Urinary bladder (tissue), 4 donors: ENCODE measurements around the gene NCR2. TPM values are rescaled to one million over a fixed set of nuclear protein-coding genes. Genes with fewer than 3 reads are reported as not detected.

Experiments used
- DNase-seq: peaks from one replicate; pipeline ENCODE4 v3.0.0-alpha.2; 2015; ENCODE audit errors: extremely low spot score
- H3K27ac ChIP-seq: one replicate; pipeline ENCODE4 v1.5.1; 2013; ENCODE audit warnings: low read depth, mild to moderate bottlenecking, moderate library complexity
- H3K36me3 ChIP-seq: one replicate; pipeline ENCODE4 v1.6.1; 2013; ENCODE audit warnings: mild to moderate bottlenecking, moderate library complexity; ENCODE audit not compliant: insufficient read depth
- H3K4me1 ChIP-seq: one replicate; pipeline ENCODE4 v1.6.1; 2013; ENCODE audit warnings: mild to moderate bottlenecking, moderate library complexity; ENCODE audit not compliant: insufficient read depth
- H3K4me3 ChIP-seq: one replicate; pipeline ENCODE4 v1.5.1; 2013; ENCODE audit warnings: low read depth, low read length
- WGBS: extraction: QIAGEN DNeasy Blood & Tissue Kit; methylation state at CpG from one replicate; pipeline ENCODE4 v1.1.7; 2013; 5-methylcytosine and 5-hydroxymethylcytosine counted together
- polyA plus RNA-seq: library from polyadenylated mRNA; stranded (reverse); fragments of 200-250 nt; gene quantifications from one replicate; pipeline ENCODE4 v1.2.3, GENCODE V29; 2013
- total RNA-seq: library from RNA; depleted of rRNA; stranded (reverse); fragments of >200 nt; gene quantifications from one replicate; pipeline ENCODE4 v1.2.3, GENCODE V29; 2014
- donor health status: healthy with polysubstance abuse.
- donor health status: healthy.

Gene NCR2
- total and polyA plus RNA-seq, 2 donors = not detected

GRCh38 chr6:41336824-41337223 is 1.4 kb downstream of the NCR2 start:
- DNase-seq = no peak
- no peaks in the 10 kb centered on the region for H3K36me3 ChIP-seq
- WGBS = 55% methylated on average over 1 of the region's 1 CpG
- no peak overlapping the region for H3K4me3 ChIP-seq
- H3K4me1 ChIP-seq = no peaks in the 10 kb centered on the region
- no peak overlapping the region for H3K27ac ChIP-seq

- Histone ChIP-seq H3K4me3 (no peak overlapping the region), H3K4me1 (no peaks in the 10 kb centered on the region), H3K27ac (no peak overlapping the region), H3K36me3 (no peaks in the 10 kb centered on the region)
- WGBS = 71% methylated on average over 4 of the region's 4 CpGs
- DNase-seq = no peak
Measured at GRCh38 chr6:41337709-41338108, 2.3 kb downstream of the NCR2 start.

- 54% methylated on average over 4 of the region's 4 CpGs for WGBS
- DNase-seq = no peak
- no peak overlapping the region for H3K4me3 ChIP-seq
- H3K4me1 ChIP-seq = no peaks in the 10 kb centered on the region
- H3K27ac ChIP-seq = no peak overlapping the region
- H3K36me3 ChIP-seq = no peaks in the 10 kb centered on the region
Measured at GRCh38 chr6:41338659-41339058, 3.3 kb downstream of the NCR2 start.

- no peaks in the 10 kb centered on the region for H3K4me1 ChIP-seq
- no peak overlapping the region for H3K4me3 ChIP-seq
- no peak for DNase-seq
- no peak overlapping the region for H3K27ac ChIP-seq
- H3K36me3 ChIP-seq = no peaks in the 10 kb centered on the region
- 88% methylated on average over 8 of the region's 8 CpGs for WGBS
Measured at GRCh38 chr6:41341580-41341979, 6.2 kb downstream of the NCR2 start.

- Histone ChIP-seq H3K27ac (no peak overlapping the region), H3K36me3 (no peaks in the 10 kb centered on the region), H3K4me1 (no peaks in the 10 kb centered on the region), H3K4me3 (no peak overlapping the region)
- DNase-seq = no peak
- WGBS = 49% methylated on average over 1 of the region's 1 CpG
Measured at GRCh38 chr6:41342241-41342640, 6.8 kb downstream of the NCR2 start.

- WGBS = 85% methylated on average over 7 of the region's 7 CpGs
- Histone ChIP-seq H3K36me3 (no peaks in the 10 kb centered on the region), H3K27ac (no peak overlapping the region), H3K4me3 (no peak overlapping the region), H3K4me1 (no peaks in the 10 kb centered on the region)
- no peak for DNase-seq
Measured at GRCh38 chr6:41343641-41344187, 8.3 kb downstream of the NCR2 start.

- DNase-seq = no peak
- no peak overlapping the region for H3K27ac ChIP-seq
- no peaks in the 10 kb centered on the region for H3K4me1 ChIP-seq
- no peak overlapping the region for H3K4me3 ChIP-seq
- no peaks in the 10 kb centered on the region for H3K36me3 ChIP-seq
- 67% methylated on average over 3 of the region's 3 CpGs for WGBS
Measured at GRCh38 chr6:41344876-41345275, 9.5 kb downstream of the NCR2 start.

GRCh38 chr6:41345901-41346300 is 10.5 kb downstream of the NCR2 start:
- WGBS = 92% methylated on average over 8 of the region's 8 CpGs
- Histone ChIP-seq H3K27ac (no peak overlapping the region), H3K36me3 (no peaks in the 10 kb centered on the region), H3K4me1 (no peaks in the 10 kb centered on the region), H3K4me3 (no peak overlapping the region)
- no peak for DNase-seq

- no peak overlapping the region for H3K4me3 ChIP-seq
- no peaks in the 10 kb centered on the region for H3K4me1 ChIP-seq
- H3K27ac ChIP-seq = no peak overlapping the region
- no peak for DNase-seq
- 73% methylated on average over 4 of the region's 4 CpGs for WGBS
- no peaks in the 10 kb centered on the region for H3K36me3 ChIP-seq
Measured at GRCh38 chr6:41346441-41346840, 11.0 kb downstream of the NCR2 start.

GRCh38 chr6:41347378-41348050 is 12.1 kb downstream of the NCR2 start:
- H3K4me3 ChIP-seq = no peak overlapping the region
- H3K4me1 ChIP-seq = no peaks in the 10 kb centered on the region
- H3K27ac ChIP-seq = no peak overlapping the region
- 86% methylated on average over 9 of the region's 9 CpGs for WGBS
- H3K36me3 ChIP-seq = no peaks in the 10 kb centered on the region
- no peak for DNase-seq

- 98% methylated on average over 2 of the region's 2 CpGs for WGBS
- H3K36me3 ChIP-seq = no peaks in the 10 kb centered on the region
- DNase-seq = no peak
- H3K4me3 ChIP-seq = no peak overlapping the region
- no peak overlapping the region for H3K27ac ChIP-seq
- H3K4me1 ChIP-seq = no peaks in the 10 kb centered on the region
Measured at GRCh38 chr6:41348934-41349333, 13.5 kb downstream of the NCR2 start.

GRCh38 chr6:41352396-41352795 is 17.0 kb downstream of the NCR2 start:
- no peaks in the 10 kb centered on the region for H3K36me3 ChIP-seq
- WGBS = 46% methylated on average over 3 of the region's 3 CpGs
- H3K4me3 ChIP-seq = no peak overlapping the region
- H3K4me1 ChIP-seq = no peaks in the 10 kb centered on the region
- H3K27ac ChIP-seq = no peak overlapping the region
- no peak for DNase-seq

GRCh38 chr6:41352907-41353306 is 17.5 kb downstream of the NCR2 start:
- Histone ChIP-seq H3K27ac (no peak overlapping the region), H3K4me3 (no peak overlapping the region), H3K4me1 (no peaks in the 10 kb centered on the region), H3K36me3 (no peaks in the 10 kb centered on the region)
- 78% methylated on average over 3 of the region's 3 CpGs for WGBS
- no peak for DNase-seq

GRCh38 chr6:41353333-41353732 is 17.9 kb downstream of the NCR2 start:
- no peak for DNase-seq
- Histone ChIP-seq H3K4me1 (no peaks in the 10 kb centered on the region), H3K4me3 (no peak overlapping the region), H3K27ac (no peak overlapping the region), H3K36me3 (no peaks in the 10 kb centered on the region)
- WGBS = 48% methylated on average over 3 of the region's 3 CpGs
